Sigmoid colon (tissue), 7 donors: Measurements from ENCODE around the gene GAGE12J. TPM values are rescaled to one million over a fixed set of nuclear protein-coding genes. Genes with fewer than 3 reads are reported as not detected.

ENCODE experiments used
- DNase-seq: peaks from one replicate; pipeline ENCODE4 v3.0.0-alpha.2; 2019
- H3K27ac ChIP-seq, 4 donors: fragments of 200-600 bp; sonication (generic); one replicate each; pipeline ENCODE4 v1.5.1; 2016 to 2019; ENCODE audit warnings: mild to moderate bottlenecking in 1 of 4
- H3K27me3 ChIP-seq, 3 donors: fragments of 200-600 bp; sonication (generic); one replicate each; pipeline ENCODE4 v1.5.1; 2019; ENCODE audit warnings: mild to moderate bottlenecking in 1 of 3
- H3K36me3 ChIP-seq, 4 donors: fragments of 200-600 bp; sonication (generic); one replicate each; pipeline ENCODE4 v1.5.1; 2016 to 2019
- H3K4me1 ChIP-seq, 4 donors: fragments of 200-600 bp; sonication (generic); one replicate each; pipeline ENCODE4 v1.5.1; 2017 to 2019
- H3K4me3 ChIP-seq, 4 donors: fragments of 200-600 bp; sonication (generic); one replicate each; pipeline ENCODE4 v1.5.1; 2017 to 2019; ENCODE audit warnings: mild to moderate bottlenecking in 2 of 4, moderate library complexity in 1 of 4
- H3K9me3 ChIP-seq, 4 donors: fragments of 200-600 bp in 3 of 4; sonication (generic) in 3 of 4; one replicate each; pipeline versions ENCODE4 v1.5.1 to v1.6.1; 2013 to 2019
- CTCF ChIP-seq, 4 experiments: fragments of 450-650 bp in 3 of 4; fragments of 200-600 bp in 1 of 4; IDR thresholded peaks; one replicate each; pipeline ENCODE4 v1.5.1; 2016 to 2019; ENCODE audit warnings: antibody characterized with exemption in 4 of 4, mild to moderate bottlenecking in 3 of 4, moderate library complexity in 2 of 4
- EP300 ChIP-seq, 4 donors: sonication (generic); formaldehyde crosslinking; IDR thresholded peaks; one replicate each; pipeline ENCODE4 v1.6.1; 2017; ENCODE audit warnings: antibody characterized with exemption in 4 of 4
- POLR2A ChIP-seq, 2 donors: fragments of 450-650 bp; IDR thresholded peaks; one replicate each; pipeline ENCODE4 v1.6.1; 2016; ENCODE audit warnings: antibody characterized with exemption in 2 of 2, mild to moderate bottlenecking in 2 of 2, moderate library complexity in 2 of 2
- POLR2AphosphoS5 ChIP-seq, 4 donors: sonication (generic); formaldehyde crosslinking; IDR thresholded peaks; one replicate each; pipeline ENCODE4 v1.6.1; 2017; ENCODE audit warnings: antibody characterized with exemption in 4 of 4
- WGBS, 2 donors: extraction: QIAGEN DNeasy Blood & Tissue Kit; methylation state at CpG; one replicate each; pipeline ENCODE4 v1.1.7; 2013; 5-methylcytosine and 5-hydroxymethylcytosine counted together
- intact Hi-C: fragments of 100-400 bp; cut with DNase I; formaldehyde crosslinking; loops from one replicate; pipeline ENCODE4 v1.15.1; 2023
- polyA plus RNA-seq, 3 donors: library from polyadenylated mRNA; stranded (reverse); fragments of 200-250 nt; gene quantifications; one replicate each; pipeline ENCODE4 v1.2.3, GENCODE V29; 2013
- total RNA-seq, 4 donors: library from RNA; depleted of rRNA; stranded (reverse); fragments of >200 nt; gene quantifications; one replicate each; pipeline ENCODE4 v1.1.0, GENCODE V29; 2016
- donor health status: healthy with polysubstance abuse.
- donor health status: Bipolar disorder and iron deficiency.
- donor health status: healthy.

The GAGE12J gene
- total and polyA plus RNA-seq, 7 donors, result not detected

GRCh38 chrX:49286581-49286980 is 35.3 kb upstream of the GAGE12J start:
- no peaks in the 10 kb centered on the region for H3K36me3 ChIP-seq
- H3K9me3 ChIP-seq, result no peaks in the 10 kb centered on the region
- intact Hi-C loops, result loop anchor here (10.0 kb wide), 1 partner anchor 588 kb away; the partner anchor contains the start of gene USP27X
- H3K4me3 ChIP-seq, result no peak overlapping the region
- no peaks in the 10 kb centered on the region for H3K27me3 ChIP-seq
- H3K4me1 ChIP-seq, result no peaks in the 10 kb centered on the region
- 84 to 88% methylated on average over 4 of the region's 4 CpGs for WGBS, 2 donors
- no peak overlapping the region for H3K27ac ChIP-seq
- no peak for DNase-seq
- TF ChIP-seq EP300 (IDR thresholded peaks at IDR 0.05) (no peak), POLR2A (IDR thresholded peaks at IDR 0.05) (no peak), POLR2AphosphoS5 (IDR thresholded peaks at IDR 0.05) (no peak), CTCF (IDR thresholded peaks at IDR 0.05) (no peak)

GRCh38 chrX:49287665-49288064 is 34.2 kb upstream of the GAGE12J start:
- no peak for TF ChIP-seq EP300 (IDR thresholded peaks at IDR 0.05)
- no peak for TF ChIP-seq CTCF (IDR thresholded peaks at IDR 0.05)
- no peak for TF ChIP-seq POLR2A (IDR thresholded peaks at IDR 0.05)
- TF ChIP-seq POLR2AphosphoS5 (IDR thresholded peaks at IDR 0.05), result no peak
- intact Hi-C loops, result loop anchor here (10.0 kb wide), 1 partner anchor 587 kb away; the partner anchor contains the start of gene USP27X
- WGBS, 2 donors, result 82 to 94% methylated on average over 1 of the region's 1 CpG

GRCh38 chrX:49290215-49290614 is 31.6 kb upstream of the GAGE12J start:
- Histone ChIP-seq H3K9me3 (no peaks in the 10 kb centered on the region), H3K4me3 (no peak overlapping the region), H3K4me1 (no peaks in the 10 kb centered on the region), H3K36me3 (no peaks in the 10 kb centered on the region), H3K27me3 (no peaks in the 10 kb centered on the region), H3K27ac (no peak overlapping the region)
- no peak for DNase-seq
- intact Hi-C loops, result loop anchor here (5.0 kb wide), 1 partner anchor 462 kb away; no protein-coding TSS in a partner anchor
- 68 to 74% methylated on average over 7 of the region's 7 CpGs for WGBS, 2 donors
- no peak for TF ChIP-seq POLR2A (IDR thresholded peaks at IDR 0.05)
- TF ChIP-seq CTCF (IDR thresholded peaks at IDR 0.05), result no peak
- TF ChIP-seq EP300 (IDR thresholded peaks at IDR 0.05), result no peak
- TF ChIP-seq POLR2AphosphoS5 (IDR thresholded peaks at IDR 0.05), result no peak

More at GRCh38 chrX:49287665-49288064, 34.2 kb upstream of the GAGE12J start:
- Histone ChIP-seq H3K4me3 (no peak overlapping the region), H3K36me3 (no peaks in the 10 kb centered on the region), H3K4me1 (no peaks in the 10 kb centered on the region), H3K9me3 (no peaks in the 10 kb centered on the region), H3K27ac (no peak overlapping the region), H3K27me3 (no peaks in the 10 kb centered on the region)
- DNase-seq, result peak; percentile 18

GRCh38 chrX:49291615-49292337 is 30.1 kb upstream of the GAGE12J start:
- Histone ChIP-seq H3K4me3 (no peak overlapping the region), H3K27ac (no peak overlapping the region), H3K36me3 (no peaks in the 10 kb centered on the region), H3K9me3 (no peaks in the 10 kb centered on the region), H3K4me1 (no peaks in the 10 kb centered on the region), H3K27me3 (no peaks in the 10 kb centered on the region)
- 17 to 26% methylated on average over 11 of the region's 11 CpGs for WGBS, 2 donors
- intact Hi-C loops, result loop anchor here (5.0 kb wide), 1 partner anchor 461 kb away; no protein-coding TSS in a partner anchor
- DNase-seq, result no peak
- no peak for TF ChIP-seq POLR2AphosphoS5 (IDR thresholded peaks at IDR 0.05)
- TF ChIP-seq CTCF (IDR thresholded peaks at IDR 0.05), result peak in 3 of 4 experiments; percentile 47 to 57 (median 53)
